ENCODE data around the gene ALKBH7. TPM values are rescaled to one million over a fixed set of nuclear protein-coding genes. Genes with fewer than 3 reads are reported as not detected.
A peak's percentile ranks its signal among the peaks of the same experiment; 100 is the strongest.

The ALKBH7 gene
- total RNA-seq (10 to 100 TPM; 33.6 to 90.1 (median 72.9) TPM), polyA plus RNA-seq (100 to 1,000 TPM; 129 to 142 TPM), total RNA-seq (17.6 reads per million, percentile 47 among the genes with 10 or more reads in this experiment)

DNA sequence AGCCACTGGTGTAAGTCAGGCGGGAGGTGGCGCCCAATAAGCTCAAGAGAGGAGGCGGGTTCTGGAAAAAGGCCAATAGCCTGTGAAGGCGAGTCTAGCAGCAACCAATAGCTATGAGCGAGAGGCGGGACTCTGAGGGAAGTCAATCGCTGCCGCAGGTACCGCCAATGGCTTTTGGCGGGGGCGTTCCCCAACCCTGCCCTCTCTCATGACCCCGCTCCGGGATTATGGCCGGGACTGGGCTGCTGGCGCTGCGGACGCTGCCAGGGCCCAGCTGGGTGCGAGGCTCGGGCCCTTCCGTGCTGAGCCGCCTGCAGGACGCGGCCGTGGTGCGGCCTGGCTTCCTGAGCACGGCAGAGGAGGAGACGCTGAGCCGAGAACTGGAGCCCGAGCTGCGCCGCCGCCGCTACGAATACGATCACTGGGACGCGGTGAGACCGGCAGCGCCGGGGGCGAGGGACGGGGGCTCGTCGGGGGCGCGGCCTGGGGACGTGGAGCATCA is at the start of gene ALKBH7:
TSS of gene ALKBH7 (plus strand) at position 201 of the 502 bp plus-strand sequence. CDS start at position 228, 27 bp downstream.
- ATAC-seq (peak; percentile 83), DNase-seq (peak; percentile 82 to 99 (median 98))
- no peaks in the 10 kb centered on the region for H3K9me3 ChIP-seq (ENCODE audit: control insufficient read depth in 2 of 3, low read length in 3 of 3)
- peaks cover 0 to 27% (median 8%) of the 10 kb centered on the region in 3 experiments for H3K36me3 ChIP-seq (ENCODE audit: control insufficient read depth in 2 of 3, insufficient read depth in 3 of 3, low read length in 3 of 3)
- H3K9me3 Mint-ChIP-seq, result peaks cover 0 to 1% (median 0%) of the 10 kb centered on the region in 11 donors
- peak within 1 kb of the TSS; percentile 88 for H3K27ac ChIP-seq (ENCODE audit: low read depth, low read length)
- H3K4me3 ChIP-seq (ENCODE audit: low read length), result peak within 1 kb of the TSS; percentile 89
- POLR2A ChIA-PET, result interaction anchor here (1.0 to 6.4 kb wide), 6 partner anchors 10 to 109 kb away, joined by 4 to 85 read pairs (median 6); partner anchors contain the start of genes CLPP, DENND1C, GTF2F1 and KHSRP
- intact Hi-C loops (cut with micrococcal nuclease), result loop anchor here (1.0 to 5.0 kb wide), 22 partner anchors 11 to 1900 kb away; partner anchors contain the start of genes CLPP (in 2 of the 2), GPR108 (in 2 of the 2), GTF2F1 (in 2 of the 2) and HDGFL2 (in 2 of the 2)
- CTCF ChIA-PET, result interaction anchor here (0.6 to 1.4 kb wide), 4 partner anchors 9 to 20 kb away, joined by 3 to 9 read pairs (median 4); partner anchors contain the start of genes CLPP and GTF2F1
- peaks cover 0 to 7% (median 3%) of the 10 kb centered on the region in 5 donors for H3K36me3 Mint-ChIP-seq
- peak within 1 kb of the TSS; percentile 82 to 92 (median 88) for H3K4me3 Mint-ChIP-seq
- H3K4me1 Mint-ChIP-seq, result peaks cover 9 to 23% (median 13%) of the 10 kb centered on the region in 7 donors
- no peaks in the 10 kb centered on the region for H3K27me3 ChIP-seq (ENCODE audit: control insufficient read depth in 2 of 2, insufficient read depth in 2 of 2, low read length in 2 of 2)
- H3K27me3 Mint-ChIP-seq, result no peaks in the 10 kb centered on the region
- H3K4me1 ChIP-seq (ENCODE audit: control insufficient read depth in 2 of 2, insufficient read depth in 2 of 2, low read length in 2 of 2), result peaks cover 5 to 10% of the 10 kb centered on the region in 2 donors
- H3K27ac Mint-ChIP-seq, result peak within 1 kb of the TSS; percentile 66 to 95 (median 92)

- no peaks in the 10 kb centered on the region for H3K36me3 ChIP-seq (ENCODE audit: control insufficient read depth in 2 of 3, insufficient read depth in 3 of 3, low read length in 3 of 3)
- no peak overlapping the region for H3K4me3 ChIP-seq (ENCODE audit: low read length)
- Mint-ChIP-seq H3K36me3 (peaks cover 0 to 9% (median 4%) of the 10 kb centered on the region in 5 donors), H3K27me3 (peaks cover 0 to 3% (median 0%) of the 10 kb centered on the region in 5 donors), H3K9me3 (peaks cover 0 to 4% (median 2%) of the 10 kb centered on the region in 11 donors), H3K4me3 (no peak overlapping the region), H3K27ac (peak overlapping the region in 1 of 9 donors; percentile 38), H3K4me1 (peaks cover 0 to 12% (median 9%) of the 10 kb centered on the region in 7 donors)
- CTCF ChIA-PET, result no interaction called here
- intact Hi-C loops (cut with micrococcal nuclease), result no loop called here
- POLR2A ChIA-PET, result no interaction called here
- ATAC-seq (no peak), DNase-seq (no peak)
- H3K27me3 ChIP-seq (ENCODE audit: control insufficient read depth in 2 of 2, insufficient read depth in 2 of 2, low read length in 2 of 2), result no peaks in the 10 kb centered on the region
- H3K27ac ChIP-seq (ENCODE audit: low read depth, low read length), result no peak overlapping the region
- H3K9me3 ChIP-seq (ENCODE audit: control insufficient read depth in 2 of 3, low read length in 3 of 3), result no peaks in the 10 kb centered on the region
- no peaks in the 10 kb centered on the region for H3K4me1 ChIP-seq (ENCODE audit: control insufficient read depth in 2 of 2, insufficient read depth in 2 of 2, low read length in 2 of 2)
Measured at GRCh38 chr19:6324757-6325156, 47.8 kb upstream of the ALKBH7 start.

DNA sequence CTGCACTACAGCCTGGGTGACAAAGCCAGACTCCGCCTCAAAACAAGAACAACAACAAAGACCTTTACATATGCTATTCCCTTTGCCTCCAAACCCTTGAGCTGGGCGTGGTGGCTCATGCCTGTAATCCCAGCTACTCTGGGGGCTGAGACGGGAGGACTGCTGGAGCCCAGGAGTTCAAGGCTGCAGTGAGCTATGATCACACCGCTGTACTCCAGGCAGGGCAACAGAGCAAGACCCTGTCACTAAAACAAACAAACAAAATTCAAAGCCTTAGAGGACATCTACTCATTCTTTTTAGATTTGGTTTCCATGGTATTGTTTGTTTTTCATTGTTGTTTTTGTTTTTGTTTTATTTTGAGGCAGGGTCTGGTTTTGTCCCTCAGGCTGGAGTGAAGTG is 47.0 kb upstream of the ALKBH7 start:
- Mint-ChIP-seq H3K4me3 (no peak overlapping the region), H3K9me3 (peaks cover 0 to 4% (median 2%) of the 10 kb centered on the region in 11 donors), H3K4me1 (peaks cover 0 to 12% (median 9%) of the 10 kb centered on the region in 7 donors), H3K36me3 (peaks cover 0 to 9% (median 4%) of the 10 kb centered on the region in 5 donors), H3K27me3 (peaks cover 0 to 3% (median 0%) of the 10 kb centered on the region in 5 donors), H3K27ac (no peak overlapping the region)
- Histone ChIP-seq H3K4me1 (ENCODE audit: control insufficient read depth in 2 of 2, insufficient read depth in 2 of 2, low read length in 2 of 2) (no peaks in the 10 kb centered on the region), H3K9me3 (ENCODE audit: control insufficient read depth in 2 of 3, low read length in 3 of 3) (no peaks in the 10 kb centered on the region), H3K27me3 (ENCODE audit: control insufficient read depth in 2 of 2, insufficient read depth in 2 of 2, low read length in 2 of 2) (no peaks in the 10 kb centered on the region), H3K4me3 (ENCODE audit: low read length) (no peak overlapping the region), H3K27ac (ENCODE audit: low read depth, low read length) (no peak overlapping the region), H3K36me3 (ENCODE audit: control insufficient read depth in 2 of 3, insufficient read depth in 3 of 3, low read length in 3 of 3) (no peaks in the 10 kb centered on the region)
- ChIA-PET POLR2A (no interaction called here), CTCF (no interaction called here)
- intact Hi-C loops (cut with micrococcal nuclease), result no loop called here
- DNase-seq (no peak), ATAC-seq (no peak)

- Mint-ChIP-seq H3K36me3 (peaks cover 0 to 9% (median 4%) of the 10 kb centered on the region in 5 donors), H3K4me1 (peaks cover 0 to 12% (median 9%) of the 10 kb centered on the region in 7 donors), H3K27ac (peak overlapping the region in 1 of 9 donors; percentile 16), H3K4me3 (no peak overlapping the region), H3K27me3 (peaks cover 0 to 3% (median 0%) of the 10 kb centered on the region in 5 donors), H3K9me3 (peaks cover 0 to 4% (median 2%) of the 10 kb centered on the region in 11 donors)
- Histone ChIP-seq H3K27me3 (ENCODE audit: control insufficient read depth in 2 of 2, insufficient read depth in 2 of 2, low read length in 2 of 2) (no peaks in the 10 kb centered on the region), H3K4me1 (ENCODE audit: control insufficient read depth in 2 of 2, insufficient read depth in 2 of 2, low read length in 2 of 2) (no peaks in the 10 kb centered on the region), H3K9me3 (ENCODE audit: control insufficient read depth in 2 of 3, low read length in 3 of 3) (no peaks in the 10 kb centered on the region), H3K4me3 (ENCODE audit: low read length) (no peak overlapping the region), H3K27ac (ENCODE audit: low read depth, low read length) (no peak overlapping the region), H3K36me3 (ENCODE audit: control insufficient read depth in 2 of 3, insufficient read depth in 3 of 3, low read length in 3 of 3) (no peaks in the 10 kb centered on the region)
- intact Hi-C loops (cut with micrococcal nuclease), result no loop called here
- no peak for DNase-seq
- ChIA-PET CTCF (no interaction called here), POLR2A (no interaction called here)
- no peak for ATAC-seq
Measured at GRCh38 chr19:6326815-6327214, 45.8 kb upstream of the ALKBH7 start.

DNA sequence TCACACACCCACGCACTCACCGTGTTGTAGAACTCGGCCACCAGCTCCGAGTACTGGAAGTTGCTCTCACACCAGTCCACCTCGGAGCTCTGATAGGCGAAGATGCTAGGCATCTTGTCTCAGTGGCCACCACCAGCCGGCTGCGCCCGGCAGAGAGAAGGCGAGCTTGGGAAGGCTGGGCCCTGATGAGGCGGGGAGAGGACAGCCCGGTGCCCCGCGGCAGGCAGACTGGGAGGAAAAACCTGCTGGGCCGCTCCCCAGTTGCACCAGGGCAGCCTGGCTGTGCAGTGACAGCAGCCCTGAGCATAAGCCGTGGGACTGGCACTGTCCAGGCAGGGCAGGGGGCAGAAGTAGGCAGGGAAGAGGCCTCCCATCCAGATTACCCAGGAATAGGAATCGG is 39.2 kb upstream of the ALKBH7 start, which contains the start of gene ACER1:
TSS of gene ACER1 (minus strand) at position 174 of the 400 bp plus-strand sequence. CDS start at position 113, 61 bp downstream.
- Mint-ChIP-seq H3K27ac (no peak within 1 kb of the TSS), H3K36me3 (peaks cover 0 to 4% (median 0%) of the 10 kb centered on the region in 5 donors), H3K27me3 (no peaks in the 10 kb centered on the region), H3K4me1 (no peaks in the 10 kb centered on the region), H3K9me3 (no peaks in the 10 kb centered on the region), H3K4me3 (no peak within 1 kb of the TSS)
- intact Hi-C loops (cut with micrococcal nuclease), result no loop called here
- Histone ChIP-seq H3K4me1 (ENCODE audit: control insufficient read depth in 2 of 2, insufficient read depth in 2 of 2, low read length in 2 of 2) (no peaks in the 10 kb centered on the region), H3K36me3 (ENCODE audit: control insufficient read depth in 2 of 3, insufficient read depth in 3 of 3, low read length in 3 of 3) (no peaks in the 10 kb centered on the region), H3K27me3 (ENCODE audit: control insufficient read depth in 2 of 2, insufficient read depth in 2 of 2, low read length in 2 of 2) (no peaks in the 10 kb centered on the region), H3K27ac (ENCODE audit: low read depth, low read length) (no peak within 1 kb of the TSS), H3K4me3 (ENCODE audit: low read length) (no peak within 1 kb of the TSS), H3K9me3 (ENCODE audit: control insufficient read depth in 2 of 3, low read length in 3 of 3) (no peaks in the 10 kb centered on the region)
- DNase-seq (no peak), ATAC-seq (no peak)
- ChIA-PET CTCF (no interaction called here), POLR2A (no interaction called here)

DNA sequence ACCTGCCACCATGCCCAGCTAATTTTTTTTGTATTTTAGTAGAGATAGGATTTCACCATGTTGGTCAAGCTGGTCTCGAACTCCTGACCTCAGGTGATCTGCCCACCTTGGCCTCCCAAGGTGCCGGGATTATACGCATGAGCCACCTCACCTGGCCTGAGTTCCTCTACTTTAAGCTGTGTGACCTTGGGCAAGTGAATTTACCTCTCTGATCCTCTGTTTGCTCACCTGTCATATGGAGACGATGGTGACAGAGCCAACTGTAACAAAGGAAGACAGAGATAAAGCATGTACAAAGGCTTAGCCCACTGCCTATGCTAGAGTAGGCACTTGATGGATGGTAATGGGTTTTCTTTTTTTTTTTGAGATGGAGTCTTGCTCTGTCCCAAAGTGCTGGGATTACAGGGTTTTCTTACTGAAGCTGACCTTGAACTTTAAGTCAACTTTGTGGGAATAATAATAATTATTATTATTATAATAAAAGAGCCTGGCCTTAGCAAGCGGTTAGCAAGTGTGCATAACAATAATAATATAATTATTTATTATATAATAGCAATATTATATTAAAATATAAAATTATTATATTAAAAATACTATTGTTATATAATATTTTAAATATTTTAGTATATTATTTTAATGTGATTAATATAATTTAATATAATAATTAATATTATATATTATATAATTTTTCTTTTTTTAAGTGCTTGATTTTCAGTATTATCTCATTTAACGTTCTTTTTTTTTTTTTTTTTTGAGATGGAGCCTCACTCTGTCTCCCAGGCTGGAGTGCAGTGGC is 37.9 kb upstream of the ALKBH7 start:
- Histone ChIP-seq H3K27me3 (ENCODE audit: control insufficient read depth in 2 of 2, insufficient read depth in 2 of 2, low read length in 2 of 2) (no peaks in the 10 kb centered on the region), H3K4me1 (ENCODE audit: control insufficient read depth in 2 of 2, insufficient read depth in 2 of 2, low read length in 2 of 2) (no peaks in the 10 kb centered on the region), H3K27ac (ENCODE audit: low read depth, low read length) (no peak overlapping the region), H3K36me3 (ENCODE audit: control insufficient read depth in 2 of 3, insufficient read depth in 3 of 3, low read length in 3 of 3) (peaks cover 0 to 5% (median 0%) of the 10 kb centered on the region in 3 experiments), H3K9me3 (ENCODE audit: control insufficient read depth in 2 of 3, low read length in 3 of 3) (peaks cover 0 to 3% (median 0%) of the 10 kb centered on the region in 3 experiments), H3K4me3 (ENCODE audit: low read length) (no peak overlapping the region)
- H3K36me3 Mint-ChIP-seq, result peaks cover 0 to 5% (median 0%) of the 10 kb centered on the region in 5 donors
- no peak for DNase-seq
- no peaks in the 10 kb centered on the region for H3K4me1 Mint-ChIP-seq
- H3K4me3 Mint-ChIP-seq, result no peak overlapping the region
- ATAC-seq, result no peak
- H3K27me3 Mint-ChIP-seq, result no peaks in the 10 kb centered on the region
- H3K9me3 Mint-ChIP-seq, result peaks cover 0 to 4% (median 0%) of the 10 kb centered on the region in 11 donors
- H3K27ac Mint-ChIP-seq, result no peak overlapping the region
- ChIA-PET CTCF (no interaction called here), POLR2A (interaction anchor here (0.7 kb wide), 1 partner anchor 551 kb away, joined by 3 read pairs; no protein-coding TSS in a partner anchor)
- intact Hi-C loops (cut with micrococcal nuclease), result no loop called here
